Hepatocyte (in vitro differentiated cells): ENCODE results near the gene SNRPA1. TPM values are rescaled to one million over a fixed set of nuclear protein-coding genes. Genes with fewer than 3 reads are reported as not detected.

Experiments
- DNase-seq: peaks from one replicate; pipeline ENCODE4 v3.0.0-alpha.2; 2016; ENCODE audit warnings: low spot score
- H2AFZ ChIP-seq: fragments of 200-600 bp; sonication (generic); 2 replicates; pipeline ENCODE4 v1.6.0; 2016; ENCODE audit warnings: antibody characterized with exemption, mild to moderate bottlenecking
- H3K27ac ChIP-seq: fragments of 200-600 bp; sonication (generic); 2 replicates; pipeline ENCODE4 v1.5.1; 2016; ENCODE audit warnings: mild to moderate bottlenecking
- H3K27me3 ChIP-seq: fragments of 200-600 bp; sonication (generic); 2 replicates; pipeline ENCODE4 v1.6.1; 2016
- H3K36me3 ChIP-seq: fragments of 200-600 bp; sonication (generic); replicated peaks from 2 replicates; pipeline ENCODE4 v1.5.1; 2016; ENCODE audit warnings: low read depth; ENCODE audit not compliant: insufficient read depth
- H3K4me1 ChIP-seq: fragments of 200-600 bp; sonication (generic); 2 replicates; pipeline ENCODE4 v1.5.1; 2016; ENCODE audit warnings: mild to moderate bottlenecking, moderate library complexity; ENCODE audit not compliant: insufficient read depth
- H3K4me2 ChIP-seq: fragments of 200-600 bp; sonication (generic); 2 replicates; pipeline ENCODE4 v1.6.0; 2016
- H3K4me3 ChIP-seq: fragments of 200-600 bp; sonication (generic); 2 replicates; pipeline ENCODE4 v1.5.1; 2016; ENCODE audit warnings: mild to moderate bottlenecking
- H3K79me2 ChIP-seq: fragments of 200-600 bp; sonication (generic); 2 replicates; pipeline ENCODE4 v1.6.0; 2017; ENCODE audit warnings: mild to moderate bottlenecking
- H3K9me2 ChIP-seq: fragments of 200-600 bp; sonication (generic); replicated peaks from 2 replicates; pipeline ENCODE4 v1.6.0; 2017; ENCODE audit warnings: mild to moderate bottlenecking; ENCODE audit not compliant: insufficient read depth
- H3K9me3 ChIP-seq: fragments of 200-600 bp; sonication (generic); 2 replicates; pipeline ENCODE4 v1.5.1; 2016; ENCODE audit warnings: low read depth, mild to moderate bottlenecking
- H4K20me1 ChIP-seq: fragments of 200-600 bp; sonication (generic); 2 replicates; pipeline ENCODE4 v1.6.0; 2016; ENCODE audit warnings: mild to moderate bottlenecking; ENCODE audit not compliant: insufficient read depth, poor library complexity, severe bottlenecking
- EZH2 ChIP-seq: fragments of 200-600 bp; sonication (generic); IDR thresholded peaks from 2 replicates; pipeline ENCODE4 v1.6.1; 2016; ENCODE audit warnings: antibody characterized with exemption, mild to moderate bottlenecking, borderline replicate concordance
- EZH2phosphoT487 ChIP-seq: fragments of 200-600 bp; sonication (generic); IDR thresholded peaks from one replicate; pipeline ENCODE4 v1.6.1; 2018; ENCODE audit warnings: antibody characterized with exemption, mild to moderate bottlenecking, low read depth, moderate library complexity; ENCODE audit not compliant: unreplicated experiment, severe bottlenecking
- WGBS: methylation state at CpG from one replicate; pipeline ENCODE4 v1.1.6; 2016; ENCODE audit warnings: low lambda C conversion rate; ENCODE audit errors: missing lambda C conversion rate; 5-methylcytosine and 5-hydroxymethylcytosine counted together
- polyA plus RNA-seq: library from polyadenylated mRNA; unstranded; fragments of >200 nt; fragmentation: Nextera tagmentation; extraction: Ambion mirVana; gene quantifications from 2 replicates; pipeline ENCODE4 v1.2.1, GENCODE V29; 2016
- total RNA-seq: library from RNA; depleted of rRNA; stranded (reverse); fragments of >200 nt; gene quantifications from 2 replicates; pipeline ENCODE4 v1.2.3, GENCODE V29; 2014
- TF ChIP-seq, protein P1 (sequence below): fragments of 200-600 bp; sonication (generic); IDR thresholded peaks from 2 replicates; pipeline ENCODE4 v1.5.1; 2016; ENCODE audit warnings: antibody characterized with exemption, mild to moderate bottlenecking; ENCODE audit not compliant: poor library complexity

SNRPA1 gene
- total and polyA plus RNA-seq, 2 experiments from 2014 or later = 54.7 to 110 TPM

DNA sequence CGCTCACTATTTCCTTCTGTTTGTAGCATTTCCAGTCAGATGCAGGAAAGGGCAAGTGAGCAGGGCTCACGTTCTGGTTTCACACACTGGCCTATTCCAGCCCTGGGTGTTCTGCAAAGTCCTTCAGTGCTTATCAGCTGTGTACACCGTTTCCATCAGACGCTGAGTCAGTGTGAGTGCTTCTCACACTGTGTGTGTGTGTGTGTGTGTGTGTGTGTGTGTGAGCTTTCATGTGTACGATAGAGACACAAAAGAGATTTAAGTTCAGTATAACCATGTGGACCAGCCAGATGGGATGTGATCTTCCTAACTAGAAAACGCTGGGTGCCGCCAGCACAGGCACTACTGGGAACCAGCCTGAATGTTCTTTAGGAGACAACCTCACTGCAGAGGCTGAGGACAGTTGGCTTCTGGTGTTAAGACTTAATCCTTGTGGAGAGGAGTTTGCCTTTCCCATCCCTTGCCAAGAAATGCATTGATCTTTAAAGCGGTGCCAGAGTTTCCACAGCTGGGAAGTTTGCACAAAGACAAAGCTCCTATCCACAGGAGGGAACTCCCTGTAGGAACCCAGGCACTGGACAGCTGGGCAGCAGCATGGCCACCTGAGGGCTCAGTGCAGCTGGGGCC lies 39.3 kb downstream of the SNRPA1 start:
- Histone ChIP-seq H3K4me1 (peaks cover 21% of the 10 kb centered on the region), H3K9me2 (no peaks in the 10 kb centered on the region), H4K20me1 (peaks cover 2% of the 10 kb centered on the region), H2AFZ (no peak overlapping the region), H3K9me3 (no peaks in the 10 kb centered on the region), H3K4me3 (no peak overlapping the region), H3K79me2 (peaks cover 6% of the 10 kb centered on the region), H3K36me3 (no peaks in the 10 kb centered on the region), H3K27me3 (no peaks in the 10 kb centered on the region), H3K27ac (peak overlapping the region; percentile 64), H3K4me2 (peak overlapping the region; percentile 28)
- 32% methylated on average over 8 of the region's 8 CpGs for WGBS
- peak; percentile 80 for DNase-seq
- TF ChIP-seq, protein P1, sequence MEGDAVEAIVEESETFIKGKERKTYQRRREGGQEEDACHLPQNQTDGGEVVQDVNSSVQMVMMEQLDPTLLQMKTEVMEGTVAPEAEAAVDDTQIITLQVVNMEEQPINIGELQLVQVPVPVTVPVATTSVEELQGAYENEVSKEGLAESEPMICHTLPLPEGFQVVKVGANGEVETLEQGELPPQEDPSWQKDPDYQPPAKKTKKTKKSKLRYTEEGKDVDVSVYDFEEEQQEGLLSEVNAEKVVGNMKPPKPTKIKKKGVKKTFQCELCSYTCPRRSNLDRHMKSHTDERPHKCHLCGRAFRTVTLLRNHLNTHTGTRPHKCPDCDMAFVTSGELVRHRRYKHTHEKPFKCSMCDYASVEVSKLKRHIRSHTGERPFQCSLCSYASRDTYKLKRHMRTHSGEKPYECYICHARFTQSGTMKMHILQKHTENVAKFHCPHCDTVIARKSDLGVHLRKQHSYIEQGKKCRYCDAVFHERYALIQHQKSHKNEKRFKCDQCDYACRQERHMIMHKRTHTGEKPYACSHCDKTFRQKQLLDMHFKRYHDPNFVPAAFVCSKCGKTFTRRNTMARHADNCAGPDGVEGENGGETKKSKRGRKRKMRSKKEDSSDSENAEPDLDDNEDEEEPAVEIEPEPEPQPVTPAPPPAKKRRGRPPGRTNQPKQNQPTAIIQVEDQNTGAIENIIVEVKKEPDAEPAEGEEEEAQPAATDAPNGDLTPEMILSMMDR = no peak
- TF ChIP-seq EZH2 (no peak), EZH2phosphoT487 (no peak)

- DNase-seq = no peak
- H3K4me1 ChIP-seq = peaks cover 23% of the 10 kb centered on the region
- no peak overlapping the region for H2AFZ ChIP-seq
- H3K79me2 ChIP-seq = peaks cover 13% of the 10 kb centered on the region
- no peaks in the 10 kb centered on the region for H3K9me3 ChIP-seq
- no peaks in the 10 kb centered on the region for H3K27me3 ChIP-seq
- TF ChIP-seq EZH2phosphoT487 = no peak
- no peak for TF ChIP-seq EZH2
- TF ChIP-seq, protein P1 = no peak
- no peaks in the 10 kb centered on the region for H3K9me2 ChIP-seq
- no peaks in the 10 kb centered on the region for H3K36me3 ChIP-seq
- peaks cover 9% of the 10 kb centered on the region for H4K20me1 ChIP-seq
- peak overlapping the region; percentile 28 for H3K4me2 ChIP-seq
- 60% methylated on average over 5 of the region's 5 CpGs for WGBS
- H3K4me3 ChIP-seq = no peak overlapping the region
- peak overlapping the region; percentile 64 for H3K27ac ChIP-seq
Observed at GRCh38 chr15:101255051-101255395, 40.0 kb downstream of the SNRPA1 start.

DNA sequence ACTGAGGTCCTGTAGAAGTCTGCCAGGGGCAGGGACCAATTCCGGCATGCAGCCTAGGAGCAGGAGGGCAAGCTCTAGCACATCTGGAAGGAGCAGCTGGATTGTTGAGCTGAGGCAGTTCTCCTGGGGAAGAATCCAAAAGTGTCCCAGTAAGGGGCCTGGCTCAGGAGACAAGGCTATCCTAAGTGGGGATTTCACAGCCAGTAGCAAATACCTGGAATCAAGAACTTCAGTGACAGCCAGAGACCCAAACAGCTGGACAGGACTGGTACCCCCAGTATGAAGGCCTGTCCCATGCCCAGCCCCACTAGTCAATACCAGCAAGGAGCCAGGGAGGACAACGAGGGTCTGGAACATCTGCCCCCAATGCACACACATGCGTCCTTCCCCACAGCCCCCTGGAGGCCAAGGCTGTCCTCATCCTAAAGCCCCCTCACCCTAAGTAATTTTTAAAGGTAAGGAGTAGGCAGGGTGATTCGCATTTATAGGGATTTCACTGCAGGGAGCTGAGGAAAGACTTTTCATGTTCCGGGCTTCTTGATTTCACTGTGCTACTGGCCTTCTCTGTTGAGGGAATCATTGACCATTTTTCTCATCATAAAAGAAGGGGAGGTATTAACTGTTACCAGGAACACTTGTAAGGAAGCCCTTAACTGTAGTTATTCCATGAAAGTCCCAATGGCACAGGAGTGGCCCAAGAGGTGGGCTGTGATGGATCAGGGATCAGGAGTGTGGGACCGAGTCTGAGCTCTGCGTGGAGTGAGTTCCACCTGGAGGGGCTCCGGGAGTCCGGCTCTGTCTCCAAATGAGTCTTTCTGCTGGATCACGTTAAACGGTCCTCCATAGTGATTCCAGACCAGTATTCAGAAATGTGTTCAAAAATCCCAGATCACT lies 40.6 kb downstream of the SNRPA1 start:
- Histone ChIP-seq H3K79me2 (peaks cover 19% of the 10 kb centered on the region), H3K4me3 (no peak overlapping the region), H3K27ac (no peak overlapping the region), H2AFZ (no peak overlapping the region), H3K4me1 (peaks cover 30% of the 10 kb centered on the region), H3K27me3 (no peaks in the 10 kb centered on the region), H3K4me2 (no peak overlapping the region), H3K9me3 (no peaks in the 10 kb centered on the region), H4K20me1 (peaks cover 15% of the 10 kb centered on the region), H3K9me2 (no peaks in the 10 kb centered on the region), H3K36me3 (no peaks in the 10 kb centered on the region)
- WGBS = 87% methylated on average over 11 of the region's 11 CpGs
- TF ChIP-seq EZH2 = no peak
- no peak for TF ChIP-seq EZH2phosphoT487
- TF ChIP-seq, protein P1 = no peak
- no peak for DNase-seq
